ENCODE data around the gene ITSN1. TPM values are rescaled to one million over a fixed set of nuclear protein-coding genes. Genes with fewer than 3 reads are reported as not detected.

ITSN1 gene
- total and polyA plus RNA-seq, 2 of the 13 experiments (the other 11 are each of a cell fraction or from before 2014, with no cell fraction given): 26.1 to 33.8 TPM

DNA sequence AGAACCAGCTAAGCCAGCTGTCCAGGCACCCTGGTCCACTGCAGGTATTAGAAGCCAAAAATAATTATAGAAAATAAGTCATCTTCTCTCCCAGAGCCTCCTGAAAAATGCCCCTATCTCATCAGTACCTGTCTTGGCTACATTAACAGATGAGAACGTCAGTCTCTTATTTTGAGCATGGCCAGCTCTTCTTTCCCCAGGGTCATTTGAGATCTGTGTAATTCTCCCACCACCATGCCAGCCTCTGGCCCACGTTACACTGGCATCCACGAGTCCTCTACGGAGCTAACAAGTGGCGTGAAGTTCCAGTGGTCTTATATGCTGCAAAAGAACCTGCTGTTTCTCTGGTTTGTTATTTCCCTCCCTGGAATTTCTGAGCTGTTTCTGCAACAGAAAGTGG lies 155.3 kb downstream of the ITSN1 start:
- Histone ChIP-seq H3K27me3 (ENCODE audit: control insufficient read depth in 1 of 2, insufficient read depth in 2 of 2, low read length in 2 of 2) (no peaks in the 10 kb centered on the region), H3K79me2 (ENCODE audit: insufficient read depth, low read length) (no peaks in the 10 kb centered on the region), H2AFZ (ENCODE audit: low read length) (no peak overlapping the region), H3K4me1 (ENCODE audit: insufficient read depth, low read length) (no peaks in the 10 kb centered on the region), H4K20me1 (ENCODE audit: insufficient read depth, low read length) (no peaks in the 10 kb centered on the region), H3K4me3 (replicated peaks in 1 of 3; ENCODE audit: insufficient read depth in 1 of 3, low read depth in 2 of 3, low read length in 3 of 3) (no peak overlapping the region), H3K4me2 (ENCODE audit: low read depth, low read length) (no peak overlapping the region), H3K9ac (ENCODE audit: insufficient read depth, low read depth, low read length) (no peak overlapping the region), H3K36me3 (replicated peaks in 1 of 2; ENCODE audit: control insufficient read depth in 1 of 2, insufficient read depth in 2 of 2, low read length in 2 of 2) (peaks cover 6 to 49% of the 10 kb centered on the region in 2 experiments; a peak in 4 of 5 replicates), H3K27ac (ENCODE audit: extremely low read length, insufficient read depth, low read length) (no peak overlapping the region), H3K9me3 (ENCODE audit: low read length) (no peaks in the 10 kb centered on the region)
- POLR2A ChIA-PET: no interaction called here
- BruUV-seq (replicated peaks): no TSS peak
- no peak for TF ChIP-seq PRPF4 (IDR thresholded peaks at IDR 0.05; ENCODE audit: low read depth, low read length, poor library complexity, severe bottlenecking)
- TF ChIP-seq, protein P1, sequence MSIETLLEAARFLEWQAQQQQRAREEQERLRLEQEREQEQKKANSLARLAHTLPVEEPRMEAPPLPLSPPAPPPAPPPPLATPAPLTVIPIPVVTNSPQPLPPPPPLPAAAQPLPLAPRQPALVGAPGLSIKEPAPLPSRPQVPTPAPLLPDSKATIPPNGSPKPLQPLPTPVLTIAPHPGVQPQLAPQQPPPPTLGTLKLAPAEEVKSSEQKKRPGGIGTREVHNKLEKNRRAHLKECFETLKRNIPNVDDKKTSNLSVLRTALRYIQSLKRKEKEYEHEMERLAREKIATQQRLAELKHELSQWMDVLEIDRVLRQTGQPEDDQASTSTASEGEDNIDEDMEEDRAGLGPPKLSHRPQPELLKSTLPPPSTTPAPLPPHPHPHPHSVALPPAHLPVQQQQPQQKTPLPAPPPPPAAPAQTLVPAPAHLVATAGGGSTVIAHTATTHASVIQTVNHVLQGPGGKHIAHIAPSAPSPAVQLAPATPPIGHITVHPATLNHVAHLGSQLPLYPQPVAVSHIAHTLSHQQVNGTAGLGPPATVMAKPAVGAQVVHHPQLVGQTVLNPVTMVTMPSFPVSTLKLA (IDR thresholded peaks at IDR 0.05): no peak
- no peak for TF ChIP-seq YEATS2 (CRISPR knock-in tag; IDR thresholded peaks at IDR 0.05; ENCODE audit: borderline replicate concordance)
- no peak for TF ChIP-seq MIER3 (CRISPR knock-in tag; IDR thresholded peaks at IDR 0.05; ENCODE audit: borderline replicate concordance)
- TF ChIP-seq NFYB (CRISPR knock-in tag; IDR thresholded peaks at IDR 0.05): no peak
- TF ChIP-seq, protein P2, sequence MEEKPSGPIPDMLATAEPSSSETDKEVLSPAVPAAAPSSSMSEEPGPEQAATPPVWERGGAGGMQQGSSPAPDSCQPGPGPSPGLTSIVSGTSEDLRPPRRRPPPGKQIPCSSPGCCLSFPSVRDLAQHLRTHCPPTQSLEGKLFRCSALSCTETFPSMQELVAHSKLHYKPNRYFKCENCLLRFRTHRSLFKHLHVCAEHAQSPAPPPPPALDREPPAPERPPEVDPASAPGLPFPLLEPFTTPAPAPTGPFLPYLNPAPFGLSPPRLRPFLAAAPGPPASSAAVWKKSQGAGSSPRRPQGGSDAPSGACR (CRISPR knock-in tag; IDR thresholded peaks at IDR 0.05): no peak
- no peak for TF ChIP-seq SPEN (CRISPR knock-in tag; IDR thresholded peaks at IDR 0.05; ENCODE audit: low read depth)
- TF ChIP-seq NAIF1 (CRISPR knock-in tag; IDR thresholded peaks at IDR 0.05; ENCODE audit: borderline replicate concordance): no peak
- no peak for TF ChIP-seq ERF (CRISPR knock-in tag; IDR thresholded peaks at IDR 0.05)
- TF ChIP-seq ZNF317 (CRISPR knock-in tag; IDR thresholded peaks at IDR 0.05): no peak
- no peak for TF ChIP-seq NFIC (IDR thresholded peaks at IDR 0.05; ENCODE audit: low read length)
- no peak for TF ChIP-seq SOX5 (CRISPR knock-in tag; IDR thresholded peaks at IDR 0.05; ENCODE audit: borderline replicate concordance)
- TF ChIP-seq THAP11 (CRISPR knock-in tag; IDR thresholded peaks at IDR 0.05): no peak
- no peak for TF ChIP-seq HNRNPL (IDR thresholded peaks at IDR 0.05; ENCODE audit: low read depth, low read length)
- no peak for TF ChIP-seq ZFP36L2 (CRISPR knock-in tag; IDR thresholded peaks at IDR 0.05)
- in situ Hi-C loops (cut with HindIII; ENCODE audit: extremely low pct_ligation_motif_present, low pct_unique_long_range_greater_than_20kb) (no loop called here), intact Hi-C loops (cut with micrococcal nuclease; ENCODE audit: unreplicated experiment) (no loop called here)
- no peak for ATAC-seq
- WGBS (ENCODE audit: low lambda C conversion rate): 94% methylated on average over 5 of the region's 5 CpGs
- CTCF ChIA-PET (ENCODE audit: low intra/inter-chr PET ratio, low total read pairs): no interaction called here
- no peak for DNase-seq (ENCODE audit: low spot score)
- no peak for FAIRE-seq
